IMR-90 (cell line): ENCODE data around the gene TCAP. TPM values are rescaled to one million over a fixed set of nuclear protein-coding genes. Genes with fewer than 3 reads are reported as not detected.

Experiments
- ATAC-seq: fragments of 200-7000 bp; cut with Tn5 transposase; 2 replicates; pipeline ENCODE4 v1.9.1; 2020; ENCODE audit warnings: low read depth, mild to moderate bottlenecking, moderate library complexity
- BruUV-seq: library from RNA; stranded (reverse); fragments of 400-500 nt; replicated peaks from 2 replicates; lab custom pipeline; 2021; lab: Mats Ljungman, UMichigan
- CTCF ChIA-PET: fragments of 300-600 bp; formaldehyde crosslinking; extraction: SDS; loops from one replicate; lab custom pipeline; 2021; ENCODE audit warnings: antibody characterized with exemption; lab: Yijun Ruan, JAX
- POLR2A ChIA-PET: fragments of 300-600 bp; sonication (Branson Sonifier 250); formaldehyde crosslinking; loops from one replicate; lab custom pipeline; 2022; ENCODE audit warnings: antibody characterized with exemption; ENCODE audit not compliant: unreplicated experiment; lab: Charles Lee
- DNase-seq: peaks from one replicate; pipeline ENCODE4 v3.0.0; 2013
- H2AFZ ChIP-seq: replicated peaks from 2 replicates; pipeline ENCODE3; 2013; ENCODE audit warnings: low read length, mild to moderate bottlenecking; ENCODE audit not compliant: poor library complexity
- H2AK5ac ChIP-seq: 2 replicates; pipeline ENCODE4 v1.6.1; 2013; ENCODE audit warnings: low read depth, low read length, inconsistent platforms
- H2AK9ac ChIP-seq: replicated peaks from 2 replicates; pipeline ENCODE3; 2013; ENCODE audit warnings: mild to moderate bottlenecking, low read depth, low read length, moderate library complexity; ENCODE audit not compliant: poor library complexity
- H2BK120ac ChIP-seq: 2 replicates; pipeline ENCODE4 v1.6.1; 2013; ENCODE audit warnings: low read depth, low read length, inconsistent platforms
- H2BK15ac ChIP-seq: 3 replicates; pipeline ENCODE4 v1.6.1; 2013; ENCODE audit warnings: low read depth, low read length, inconsistent platforms
- H2BK20ac ChIP-seq: 2 replicates; pipeline ENCODE4 v1.6.1; 2013; ENCODE audit warnings: low read depth, mild to moderate bottlenecking, inconsistent platforms, low read length, moderate library complexity
- H2BK5ac ChIP-seq: 2 replicates; pipeline ENCODE4 v1.6.1; 2013; ENCODE audit warnings: mild to moderate bottlenecking, low read depth, low read length, inconsistent platforms; ENCODE audit not compliant: poor library complexity, severe bottlenecking
- H3K14ac ChIP-seq: replicated peaks from 2 replicates; pipeline ENCODE4 v1.6.1; 2013; ENCODE audit warnings: low read depth, low read length, inconsistent platforms
- H3K18ac ChIP-seq: 2 replicates; pipeline ENCODE4 v1.6.1; 2013; ENCODE audit warnings: low read depth, low read length, control low read depth
- H3K23ac ChIP-seq: 2 replicates; pipeline ENCODE4 v1.6.1; 2013; ENCODE audit warnings: low read depth, low read length, inconsistent platforms
- H3K27ac ChIP-seq: 2 replicates; pipeline ENCODE4 v1.5.1; 2013; ENCODE audit warnings: mild to moderate bottlenecking, control low read depth, low read length; ENCODE audit not compliant: insufficient read depth
- H3K27me3 ChIP-seq: 2 replicates; pipeline ENCODE4 v1.6.1; 2013; ENCODE audit warnings: low read length; ENCODE audit not compliant: control insufficient read depth, insufficient read depth
- H3K36me3 ChIP-seq: 2 replicates; pipeline ENCODE4 v1.6.1; 2013; ENCODE audit warnings: low read length, mixed read lengths; ENCODE audit not compliant: control insufficient read depth, insufficient read depth
- H3K4ac ChIP-seq: 2 replicates; pipeline ENCODE4 v1.6.1; 2013; ENCODE audit warnings: low read depth, low read length, inconsistent platforms
- H3K4me1 ChIP-seq: 2 replicates; pipeline ENCODE4 v1.6.1; 2013; ENCODE audit warnings: low read length, mixed read lengths; ENCODE audit not compliant: control insufficient read depth, insufficient read depth
- H3K4me2 ChIP-seq: 2 replicates; pipeline ENCODE4 v1.6.1; 2013; ENCODE audit warnings: low read depth, mild to moderate bottlenecking, control low read depth, low read length, moderate library complexity
- H3K4me3 ChIP-seq: 2 replicates; pipeline ENCODE4 v1.5.1; 2013; ENCODE audit warnings: low read depth, mild to moderate bottlenecking, control low read depth, low read length, moderate library complexity; ENCODE audit not compliant: insufficient read depth
- H3K56ac ChIP-seq: 2 replicates; pipeline ENCODE4 v1.6.1; 2013; ENCODE audit warnings: low read length, inconsistent platforms; ENCODE audit not compliant: insufficient read depth; ENCODE audit errors: extremely low read depth
- H3K79me1 ChIP-seq, 2 experiments: 2 replicates each; pipeline ENCODE4 v1.6.1; 2013; ENCODE audit warnings: low read length in 2 of 2, inconsistent platforms in 1 of 2, low read depth in 1 of 2
- H3K9ac ChIP-seq: 2 replicates; pipeline ENCODE4 v1.6.1; 2013; ENCODE audit warnings: low read depth, low read length, control low read depth
- H3K9me1 ChIP-seq: 2 replicates; pipeline ENCODE4 v1.6.1; 2013; ENCODE audit warnings: low read length, inconsistent platforms; ENCODE audit not compliant: insufficient read depth
- H3K9me3 ChIP-seq: 2 replicates; pipeline ENCODE4 v1.6.1; 2013; ENCODE audit warnings: low read length; ENCODE audit not compliant: control insufficient read depth, insufficient read depth
- H4K20me1 ChIP-seq: 2 replicates; pipeline ENCODE4 v1.6.1; 2013; ENCODE audit warnings: low read length, inconsistent platforms; ENCODE audit not compliant: insufficient read depth
- H4K5ac ChIP-seq: 2 replicates; pipeline ENCODE4 v1.6.1; 2013; ENCODE audit warnings: mild to moderate bottlenecking, low read depth, low read length, control low read depth
- H4K8ac ChIP-seq, 2 experiments: 2 replicates each; pipeline ENCODE4 v1.6.1; 2013; ENCODE audit warnings: low read depth in 2 of 2, low read length in 2 of 2, control low read depth in 1 of 2, inconsistent platforms in 1 of 2
- H4K91ac ChIP-seq: 2 replicates; pipeline ENCODE4 v1.6.1; 2013; ENCODE audit warnings: low read depth, low read length, inconsistent platforms; ENCODE audit not compliant: insufficient read depth
- BHLHE40 ChIP-seq: fragments of 150-350 bp; IDR thresholded peaks from 2 replicates; pipeline ENCODE4 v1.6.1; 2016; ENCODE audit warnings: mild to moderate bottlenecking, low read depth, low read length
- CHD1 ChIP-seq: IDR thresholded peaks from 2 replicates; pipeline ENCODE4 v1.6.1; 2012; ENCODE audit warnings: low read depth, low read length, improper control_type of control experiment
- MAFK ChIP-seq: IDR thresholded peaks from 2 replicates; pipeline ENCODE4 v1.6.1; 2012; ENCODE audit warnings: low read depth, low read length, improper control_type of control experiment
- MAZ ChIP-seq: IDR thresholded peaks from 2 replicates; pipeline ENCODE4 v1.6.1; 2012; ENCODE audit warnings: low read depth, mild to moderate bottlenecking, low read length, improper control_type of control experiment, moderate library complexity, borderline replicate concordance
- MXI1 ChIP-seq: IDR thresholded peaks from 2 replicates; pipeline ENCODE4 v1.6.1; 2012; ENCODE audit warnings: low read depth, mild to moderate bottlenecking, low read length, moderate library complexity, borderline replicate concordance
- NFE2L2 ChIP-seq: fragments of 150-350 bp; IDR thresholded peaks from 2 replicates; pipeline ENCODE4 v1.6.1; 2016; ENCODE audit warnings: low read depth, mild to moderate bottlenecking, low read length
- POLR2A ChIP-seq: IDR thresholded peaks from 2 replicates; pipeline ENCODE4 v1.6.1; 2012; ENCODE audit warnings: mild to moderate bottlenecking, low read depth, low read length
- RAD21 ChIP-seq: IDR thresholded peaks from 2 replicates; pipeline ENCODE4 v1.6.1; 2012; ENCODE audit warnings: low read length, improper control_type of control experiment
- RCOR1 ChIP-seq: IDR thresholded peaks from 2 replicates; pipeline ENCODE4 v1.6.1; 2012; ENCODE audit warnings: mild to moderate bottlenecking, low read length, improper control_type of control experiment; ENCODE audit not compliant: insufficient replicate concordance
- SMC3 ChIP-seq: fragments of 150-350 bp; IDR thresholded peaks from 2 replicates; pipeline ENCODE4 v1.6.1; 2016; ENCODE audit warnings: low read depth, mild to moderate bottlenecking, antibody characterized with exemption, low read length, moderate library complexity
- WGBS, 2 experiments: methylation state at CpG; one replicate each; pipeline versions ENCODE4 v1.1.5 to v1.1.7; 2013; ENCODE audit warnings: missing lambda C conversion rate in 2 of 2; ENCODE audit not compliant: insufficient read length in 1 of 2; ENCODE audit errors: extremely low coverage in 2 of 2; 5-methylcytosine and 5-hydroxymethylcytosine counted together
- dilution Hi-C: fragments of 300-500 bp; cut with HindIII; formaldehyde crosslinking; loops from one replicate; pipeline ENCODE4 v1.14.3; 2018; ENCODE audit warnings: low sequenced_read_pairs; ENCODE audit not compliant: unreplicated experiment
- in situ Hi-C: fragments of 300-500 bp; cut with MboI; formaldehyde crosslinking; loops from 3 replicates; pipeline ENCODE4 v1.14.3; 2019; ENCODE audit warnings: low sequenced_read_pairs, inconsistent platforms, mixed read lengths
- intact Hi-C: fragments of 100-400 bp; cut with micrococcal nuclease; formaldehyde crosslinking; loops from 2 replicates; pipeline ENCODE4 v1.10.0; 2022
- polyA plus RNA-seq, 3 experiments: library from polyadenylated mRNA; depleted of rRNA; stranded (reverse); fragments of >200 nt; gene quantifications; 2 replicates each; pipeline ENCODE4 v1.2.3, GENCODE V29; 2012; ENCODE audit warnings: low replicate concordance in 1 of 3
- total RNA-seq: library from RNA; depleted of rRNA; stranded (reverse); fragments of >200 nt; gene quantifications from 2 replicates; pipeline ENCODE4 v1.2.3, GENCODE V29; 2012
- TF ChIP-seq, protein P1 (sequence below): fragments of 150-350 bp; IDR thresholded peaks from 2 replicates; pipeline ENCODE4 v1.6.1; 2017; ENCODE audit warnings: mild to moderate bottlenecking, antibody characterized with exemption, low read length, low read depth
- TF ChIP-seq, protein P2 (sequence below): conservative IDR thresholded peaks from 2 replicates; pipeline ENCODE4 v1.5.1; 2012; ENCODE audit warnings: mild to moderate bottlenecking, low read depth, low read length, improper control_type of control experiment
- TF ChIP-seq, protein P3 (sequence below): fragments of 150-350 bp; IDR thresholded peaks from 2 replicates; pipeline ENCODE4 v1.6.1; 2016; ENCODE audit warnings: low read depth, mild to moderate bottlenecking, low read length, moderate library complexity, borderline replicate concordance

Gene TCAP
- total and polyA plus RNA-seq, 2 of the 4 experiments (the other 2 are of a cell fraction), result under 0.01 to 0.21 TPM

DNA sequence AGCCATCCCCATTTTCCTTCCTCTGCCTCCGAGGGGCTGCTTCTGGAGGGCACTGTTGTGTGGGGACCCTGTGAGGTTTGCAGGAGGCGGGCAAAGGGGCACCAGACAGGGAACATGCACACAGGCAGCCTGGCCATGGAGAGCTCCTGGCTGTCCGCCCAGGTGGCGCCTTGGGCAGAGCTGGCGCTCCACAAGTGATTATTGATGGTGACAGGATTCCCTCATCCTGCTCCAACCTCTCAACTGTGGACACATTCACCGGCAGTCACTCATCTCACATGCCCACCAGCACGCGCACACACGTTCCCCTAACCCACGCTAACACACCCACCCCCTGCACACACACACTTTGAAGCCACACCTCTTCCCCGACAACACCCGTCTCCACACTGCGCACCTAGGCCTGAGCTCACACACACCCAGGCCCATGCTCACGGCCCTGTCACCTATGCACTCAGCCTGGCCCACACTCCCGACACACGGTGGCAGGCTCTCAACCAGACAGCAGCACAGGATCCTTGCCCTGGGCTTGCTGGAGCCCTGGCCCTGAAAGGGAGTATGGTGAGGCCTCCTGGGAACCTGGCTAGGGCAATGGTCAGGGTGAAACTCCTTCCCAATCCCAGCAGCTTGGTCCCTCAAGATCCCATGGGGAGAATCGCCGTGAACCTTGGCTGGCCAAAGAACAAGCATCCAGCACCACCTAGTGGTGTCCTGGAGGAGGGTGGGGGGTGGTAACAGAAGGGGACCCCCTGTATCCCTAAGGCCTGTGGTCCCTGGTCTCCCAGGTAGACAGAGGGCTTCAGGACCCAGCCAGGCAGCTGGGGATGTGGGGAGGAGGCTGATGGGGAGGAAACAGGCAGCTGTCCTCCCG lies 6.7 kb downstream of the TCAP start:
- peaks cover 39% of the 10 kb centered on the region for H3K27me3 ChIP-seq
- H3K56ac ChIP-seq, result no peak overlapping the region
- TF ChIP-seq, protein P1, sequence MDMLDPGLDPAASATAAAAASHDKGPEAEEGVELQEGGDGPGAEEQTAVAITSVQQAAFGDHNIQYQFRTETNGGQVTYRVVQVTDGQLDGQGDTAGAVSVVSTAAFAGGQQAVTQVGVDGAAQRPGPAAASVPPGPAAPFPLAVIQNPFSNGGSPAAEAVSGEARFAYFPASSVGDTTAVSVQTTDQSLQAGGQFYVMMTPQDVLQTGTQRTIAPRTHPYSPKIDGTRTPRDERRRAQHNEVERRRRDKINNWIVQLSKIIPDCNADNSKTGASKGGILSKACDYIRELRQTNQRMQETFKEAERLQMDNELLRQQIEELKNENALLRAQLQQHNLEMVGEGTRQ, result no peak
- TF ChIP-seq POLR2A (no peak), MAFK (no peak), MAZ (peak; percentile 31; the same call in 1 of the 2 replicates), RCOR1 (no peak), SMC3 (peak; percentile 43; the same call in 1 of the 2 replicates), CHD1 (no peak), MXI1 (no peak), RAD21 (peak; percentile 68), BHLHE40 (no peak), NFE2L2 (no peak)
- TF ChIP-seq, protein P2, sequence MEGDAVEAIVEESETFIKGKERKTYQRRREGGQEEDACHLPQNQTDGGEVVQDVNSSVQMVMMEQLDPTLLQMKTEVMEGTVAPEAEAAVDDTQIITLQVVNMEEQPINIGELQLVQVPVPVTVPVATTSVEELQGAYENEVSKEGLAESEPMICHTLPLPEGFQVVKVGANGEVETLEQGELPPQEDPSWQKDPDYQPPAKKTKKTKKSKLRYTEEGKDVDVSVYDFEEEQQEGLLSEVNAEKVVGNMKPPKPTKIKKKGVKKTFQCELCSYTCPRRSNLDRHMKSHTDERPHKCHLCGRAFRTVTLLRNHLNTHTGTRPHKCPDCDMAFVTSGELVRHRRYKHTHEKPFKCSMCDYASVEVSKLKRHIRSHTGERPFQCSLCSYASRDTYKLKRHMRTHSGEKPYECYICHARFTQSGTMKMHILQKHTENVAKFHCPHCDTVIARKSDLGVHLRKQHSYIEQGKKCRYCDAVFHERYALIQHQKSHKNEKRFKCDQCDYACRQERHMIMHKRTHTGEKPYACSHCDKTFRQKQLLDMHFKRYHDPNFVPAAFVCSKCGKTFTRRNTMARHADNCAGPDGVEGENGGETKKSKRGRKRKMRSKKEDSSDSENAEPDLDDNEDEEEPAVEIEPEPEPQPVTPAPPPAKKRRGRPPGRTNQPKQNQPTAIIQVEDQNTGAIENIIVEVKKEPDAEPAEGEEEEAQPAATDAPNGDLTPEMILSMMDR, result peak; percentile 66
- TF ChIP-seq, protein P3, sequence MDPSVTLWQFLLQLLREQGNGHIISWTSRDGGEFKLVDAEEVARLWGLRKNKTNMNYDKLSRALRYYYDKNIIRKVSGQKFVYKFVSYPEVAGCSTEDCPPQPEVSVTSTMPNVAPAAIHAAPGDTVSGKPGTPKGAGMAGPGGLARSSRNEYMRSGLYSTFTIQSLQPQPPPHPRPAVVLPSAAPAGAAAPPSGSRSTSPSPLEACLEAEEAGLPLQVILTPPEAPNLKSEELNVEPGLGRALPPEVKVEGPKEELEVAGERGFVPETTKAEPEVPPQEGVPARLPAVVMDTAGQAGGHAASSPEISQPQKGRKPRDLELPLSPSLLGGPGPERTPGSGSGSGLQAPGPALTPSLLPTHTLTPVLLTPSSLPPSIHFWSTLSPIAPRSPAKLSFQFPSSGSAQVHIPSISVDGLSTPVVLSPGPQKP, result no peak
- no peak overlapping the region for H4K5ac ChIP-seq
- BruUV-seq, result no TSS peak
- no peaks in the 10 kb centered on the region for H3K9me3 ChIP-seq
- peaks cover 2% of the 10 kb centered on the region; the same call in 1 of the 2 replicates for H3K36me3 ChIP-seq
- ChIA-PET CTCF (interaction anchor here (0.8 to 2.8 kb wide), 5 partner anchors 15 to 124 kb away, joined by 3 to 11 read pairs (median 3); partner anchors contain the start of gene PGAP3), POLR2A (no interaction called here)
- no peak overlapping the region for H4K91ac ChIP-seq
- H3K4me3 ChIP-seq, result no peak overlapping the region
- H2AK5ac ChIP-seq, result no peak overlapping the region; the same call in 1 of the 2 replicates
- peaks cover 3% of the 10 kb centered on the region; the same call in 1 of the 2 replicates for H3K4me1 ChIP-seq
- no peak overlapping the region for H2BK120ac ChIP-seq
- no peaks in the 10 kb centered on the region for H3K9me1 ChIP-seq
- peak; percentile 27 for DNase-seq
- H2AFZ ChIP-seq, result peak overlapping the region; percentile 56
- no peak overlapping the region for H3K9ac ChIP-seq
- intact Hi-C loops, result loop anchor here (1.0 kb wide), 1 partner anchor 50 kb away; no protein-coding TSS in a partner anchor
- H3K18ac ChIP-seq, result no peak overlapping the region
- peak; percentile 60 for ATAC-seq
- 43% methylated on average over 5 of the region's 19 CpGs; no CpG with 5 or more reads in 1 of the 2 experiments for WGBS, 2 experiments
- no peaks in the 10 kb centered on the region for H4K20me1 ChIP-seq
- no peak overlapping the region for H2BK5ac ChIP-seq
- in situ Hi-C loops, result no loop called here
- H2AK9ac ChIP-seq, result peak overlapping the region; percentile 28
- no peak overlapping the region for H2BK15ac ChIP-seq
- no peak overlapping the region; the same call in 1 of the 2 replicates for H3K14ac ChIP-seq
- dilution Hi-C loops, result no loop called here
- no peak overlapping the region for H3K27ac ChIP-seq
- H3K79me1 ChIP-seq, result no peaks in the 10 kb centered on the region
- H4K8ac ChIP-seq, result no peak overlapping the region
- no peak overlapping the region for H2BK20ac ChIP-seq
- no peak overlapping the region for H3K23ac ChIP-seq
- H3K4me2 ChIP-seq, result no peak overlapping the region
- no peak overlapping the region for H3K4ac ChIP-seq
